ENCODE data around the gene MAGI2. TPM values are rescaled to one million over a fixed set of nuclear protein-coding genes. Genes with fewer than 3 reads are reported as not detected.

MAGI2 gene
- total RNA-seq, 1 experiment from 2014 or later: 0.22 TPM

DNA sequence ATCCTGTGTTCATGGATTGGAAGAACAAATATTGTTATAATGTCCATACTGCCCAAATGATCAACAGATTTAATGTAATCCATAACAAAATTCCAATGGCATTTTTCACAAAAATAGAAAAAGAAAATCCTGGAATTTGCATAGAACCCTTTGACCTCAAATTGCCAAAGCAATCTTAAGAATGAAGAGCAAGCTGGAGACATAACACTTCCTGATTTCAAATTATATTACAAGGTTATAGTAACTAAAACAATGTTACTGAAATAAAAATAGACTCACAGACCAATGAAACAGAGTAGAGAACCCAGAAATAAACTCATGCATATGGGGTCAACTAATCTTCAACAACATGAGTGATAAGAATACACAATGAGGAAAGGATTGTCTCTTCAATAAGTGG lies 1352.4 kb downstream of the MAGI2 start:
- H3K9me3 ChIP-seq (ENCODE audit: control insufficient read depth in 1 of 2, insufficient read depth in 1 of 2, low read depth in 1 of 2, low read length in 2 of 2): no peaks in the 10 kb centered on the region
- no peak overlapping the region for H2AFZ ChIP-seq (ENCODE audit: low read depth, low read length, poor library complexity, severe bottlenecking)
- H3K36me3 ChIP-seq (ENCODE audit: control insufficient read depth in 1 of 2, insufficient read depth in 2 of 2, low read length in 2 of 2): no peaks in the 10 kb centered on the region
- peaks cover 20% of the 10 kb centered on the region; the same call in 1 of the 2 replicates for H3K27me3 ChIP-seq (ENCODE audit: insufficient read depth, low read length)
- ChIA-PET POLR2A (no interaction called here), CTCF (no interaction called here), RAD21 (ENCODE audit: low non-redundant PET in 1 of 2, low total read pairs in 2 of 2, uncharacterized antibody in 2 of 2, unreplicated experiment in 2 of 2) (no interaction called here)
- H3K4me3 ChIP-seq (replicated peaks in 1 of 2; ENCODE audit: low read depth in 1 of 2, low read length in 2 of 2): no peak overlapping the region
- DNase-seq (ENCODE audit: low read depth, low spot score) (no peak), ATAC-seq (no peak)
- intact Hi-C loops (cut with micrococcal nuclease): no loop called here
- TF ChIP-seq CEBPB (IDR thresholded peaks at IDR 0.05; ENCODE audit: low read depth): no peak
- TF ChIP-seq, protein P1, sequence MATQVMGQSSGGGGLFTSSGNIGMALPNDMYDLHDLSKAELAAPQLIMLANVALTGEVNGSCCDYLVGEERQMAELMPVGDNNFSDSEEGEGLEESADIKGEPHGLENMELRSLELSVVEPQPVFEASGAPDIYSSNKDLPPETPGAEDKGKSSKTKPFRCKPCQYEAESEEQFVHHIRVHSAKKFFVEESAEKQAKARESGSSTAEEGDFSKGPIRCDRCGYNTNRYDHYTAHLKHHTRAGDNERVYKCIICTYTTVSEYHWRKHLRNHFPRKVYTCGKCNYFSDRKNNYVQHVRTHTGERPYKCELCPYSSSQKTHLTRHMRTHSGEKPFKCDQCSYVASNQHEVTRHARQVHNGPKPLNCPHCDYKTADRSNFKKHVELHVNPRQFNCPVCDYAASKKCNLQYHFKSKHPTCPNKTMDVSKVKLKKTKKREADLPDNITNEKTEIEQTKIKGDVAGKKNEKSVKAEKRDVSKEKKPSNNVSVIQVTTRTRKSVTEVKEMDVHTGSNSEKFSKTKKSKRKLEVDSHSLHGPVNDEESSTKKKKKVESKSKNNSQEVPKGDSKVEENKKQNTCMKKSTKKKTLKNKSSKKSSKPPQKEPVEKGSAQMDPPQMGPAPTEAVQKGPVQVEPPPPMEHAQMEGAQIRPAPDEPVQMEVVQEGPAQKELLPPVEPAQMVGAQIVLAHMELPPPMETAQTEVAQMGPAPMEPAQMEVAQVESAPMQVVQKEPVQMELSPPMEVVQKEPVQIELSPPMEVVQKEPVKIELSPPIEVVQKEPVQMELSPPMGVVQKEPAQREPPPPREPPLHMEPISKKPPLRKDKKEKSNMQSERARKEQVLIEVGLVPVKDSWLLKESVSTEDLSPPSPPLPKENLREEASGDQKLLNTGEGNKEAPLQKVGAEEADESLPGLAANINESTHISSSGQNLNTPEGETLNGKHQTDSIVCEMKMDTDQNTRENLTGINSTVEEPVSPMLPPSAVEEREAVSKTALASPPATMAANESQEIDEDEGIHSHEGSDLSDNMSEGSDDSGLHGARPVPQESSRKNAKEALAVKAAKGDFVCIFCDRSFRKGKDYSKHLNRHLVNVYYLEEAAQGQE (IDR thresholded peaks at IDR 0.05; ENCODE audit: low read depth): no peak
- TF ChIP-seq, protein P2, sequence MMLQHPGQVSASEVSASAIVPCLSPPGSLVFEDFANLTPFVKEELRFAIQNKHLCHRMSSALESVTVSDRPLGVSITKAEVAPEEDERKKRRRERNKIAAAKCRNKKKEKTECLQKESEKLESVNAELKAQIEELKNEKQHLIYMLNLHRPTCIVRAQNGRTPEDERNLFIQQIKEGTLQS (IDR thresholded peaks at IDR 0.05): no peak
- no peak for TF ChIP-seq FOSL1 (IDR thresholded peaks at IDR 0.05; ENCODE audit: low read depth)
- TF ChIP-seq POLR2AphosphoS5 (IDR thresholded peaks at IDR 0.05; ENCODE audit: low read depth, low read length): no peak
- no peak for TF ChIP-seq CBX3 (IDR thresholded peaks at IDR 0.05; ENCODE audit: low read depth)
- no peak for TF ChIP-seq ZFX (IDR thresholded peaks at IDR 0.05)
- no peak for TF ChIP-seq EZH2 (IDR thresholded peaks at IDR 0.05)
- no peak for TF ChIP-seq TCF7L2 (IDR thresholded peaks at IDR 0.05; ENCODE audit: borderline replicate concordance, extremely low read depth, insufficient read depth, insufficient read length)
- no peak for TF ChIP-seq JUND (IDR thresholded peaks at IDR 0.05)
- TF ChIP-seq, protein P3, sequence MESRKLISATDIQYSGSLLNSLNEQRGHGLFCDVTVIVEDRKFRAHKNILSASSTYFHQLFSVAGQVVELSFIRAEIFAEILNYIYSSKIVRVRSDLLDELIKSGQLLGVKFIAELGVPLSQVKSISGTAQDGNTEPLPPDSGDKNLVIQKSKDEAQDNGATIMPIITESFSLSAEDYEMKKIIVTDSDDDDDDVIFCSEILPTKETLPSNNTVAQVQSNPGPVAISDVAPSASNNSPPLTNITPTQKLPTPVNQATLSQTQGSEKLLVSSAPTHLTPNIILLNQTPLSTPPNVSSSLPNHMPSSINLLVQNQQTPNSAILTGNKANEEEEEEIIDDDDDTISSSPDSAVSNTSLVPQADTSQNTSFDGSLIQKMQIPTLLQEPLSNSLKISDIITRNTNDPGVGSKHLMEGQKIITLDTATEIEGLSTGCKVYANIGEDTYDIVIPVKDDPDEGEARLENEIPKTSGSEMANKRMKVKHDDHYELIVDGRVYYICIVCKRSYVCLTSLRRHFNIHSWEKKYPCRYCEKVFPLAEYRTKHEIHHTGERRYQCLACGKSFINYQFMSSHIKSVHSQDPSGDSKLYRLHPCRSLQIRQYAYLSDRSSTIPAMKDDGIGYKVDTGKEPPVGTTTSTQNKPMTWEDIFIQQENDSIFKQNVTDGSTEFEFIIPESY (IDR thresholded peaks at IDR 0.05; ENCODE audit: extremely low read depth, insufficient replicate concordance, low read length): no peak
- no peak for TF ChIP-seq ELF1 (IDR thresholded peaks at IDR 0.05; ENCODE audit: borderline replicate concordance, low read depth)
- TF ChIP-seq, protein P4, sequence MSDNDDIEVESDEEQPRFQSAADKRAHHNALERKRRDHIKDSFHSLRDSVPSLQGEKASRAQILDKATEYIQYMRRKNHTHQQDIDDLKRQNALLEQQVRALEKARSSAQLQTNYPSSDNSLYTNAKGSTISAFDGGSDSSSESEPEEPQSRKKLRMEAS (IDR thresholded peaks at IDR 0.05): no peak
- no peak for TF ChIP-seq SIN3A (IDR thresholded peaks at IDR 0.05; ENCODE audit: low read depth)
- no peak for TF ChIP-seq YY1 (IDR thresholded peaks at IDR 0.05; ENCODE audit: extremely low read depth, insufficient replicate concordance, low read depth, low read length)
- no peak for TF ChIP-seq SP1 (IDR thresholded peaks at IDR 0.05; ENCODE audit: low read depth)
- H3K4me2 ChIP-seq (ENCODE audit: low read length): no peak overlapping the region
- no TSS peak for BruUV-seq (replicated peaks)
- no peak overlapping the region for H3K9ac ChIP-seq (ENCODE audit: low read length)
- no peaks in the 10 kb centered on the region for H3K9me2 ChIP-seq (ENCODE audit: insufficient read depth)
- no peaks in the 10 kb centered on the region for H3K79me2 ChIP-seq (ENCODE audit: insufficient read depth, low read length)
- no peak overlapping the region for H3K27ac ChIP-seq (ENCODE audit: low read depth, low read length)
- H4K20me1 ChIP-seq (ENCODE audit: insufficient read depth): no peaks in the 10 kb centered on the region
- H3K4me1 ChIP-seq (ENCODE audit: control insufficient read depth in 1 of 2, insufficient read depth in 2 of 2, low read length in 2 of 2): no peaks in the 10 kb centered on the region
